ENCODE results near the gene SLC37A1. TPM values are rescaled to one million over a fixed set of nuclear protein-coding genes. Genes with fewer than 3 reads are reported as not detected.
A peak's percentile ranks its signal among the peaks of the same experiment; 100 is the strongest.

Gene SLC37A1
- total and polyA plus RNA-seq, 9 of the 15 experiments (the other 6 are each of a cell fraction or from before 2014, with no cell fraction given): 0.06 to 3.4 (median 0.40) TPM

- ChIA-PET CTCF (ENCODE audit: low intra/inter-chr PET ratio) (no interaction called here), POLR2A (interaction anchor here (0.6 kb wide), 1 partner anchor 118 kb away, joined by 3 read pairs; no protein-coding TSS in a partner anchor)
- H4K20me1 ChIP-seq (replicated peaks; ENCODE audit: control insufficient read depth, insufficient read depth, low read length): peaks cover 5% of the 10 kb centered on the region; the same call in 1 of the 2 replicates
- no peaks in the 10 kb centered on the region for H3K36me3 ChIP-seq (ENCODE audit: control insufficient read depth, insufficient read depth, low read length)
- peaks cover 3 to 18% of the 10 kb centered on the region in 2 experiments; a peak in 3 of 5 replicates for H3K4me1 ChIP-seq (replicated peaks in 1 of 2; ENCODE audit: control insufficient read depth in 2 of 2, insufficient read depth in 2 of 2, low read length in 2 of 2)
- no peak overlapping the region for H3K27ac ChIP-seq (ENCODE audit: extremely low read depth, low read depth, low read length)
- DNase-seq (ENCODE audit: extremely low read depth in 1 of 4, low spot score in 3 of 4): no peak
- no peak overlapping the region for H3K9ac ChIP-seq (ENCODE audit: insufficient read depth in 1 of 2, low read depth in 2 of 2, low read length in 2 of 2)
- no peaks in the 10 kb centered on the region for H3K9me1 ChIP-seq (ENCODE audit: control insufficient read depth, insufficient read depth, low read length)
- no peak for FAIRE-seq
- no peaks in the 10 kb centered on the region for H3K79me2 ChIP-seq (ENCODE audit: control insufficient read depth, insufficient read depth, low read length)
- BruUV-seq (replicated peaks): no TSS peak
- TF ChIP-seq ZBTB49 (CRISPR knock-in tag; IDR thresholded peaks at IDR 0.05; ENCODE audit: borderline replicate concordance) (no peak), CREB5 (CRISPR knock-in tag; IDR thresholded peaks at IDR 0.05) (no peak), ARHGAP35 (IDR thresholded peaks at IDR 0.05; ENCODE audit: partially characterized antibody) (no peak), CREB1 (IDR thresholded peaks at IDR 0.05) (no peak), CREB1 (CRISPR knock-in tag; IDR thresholded peaks at IDR 0.05) (peak; percentile 29; the same call in 1 of the 2 replicates), ZBTB33 (CRISPR knock-in tag; IDR thresholded peaks at IDR 0.05) (no peak)
- H3K4me3 ChIP-seq: no peak overlapping the region
- WGBS (ENCODE audit: insufficient coverage, low coverage, missing lambda C conversion rate): 2% methylated on average over 18 of the region's 18 CpGs
- in situ Hi-C loops (cut with MboI): no loop called here
- peaks cover 32 to 69% of the 10 kb centered on the region in 2 experiments for H3K27me3 ChIP-seq (ENCODE audit: control insufficient read depth in 2 of 2, insufficient read depth in 2 of 2, low read length in 2 of 2)
- intact Hi-C loops (cut with micrococcal nuclease): no loop called here
- ATAC-seq: no peak
- no peak overlapping the region for H3K4me2 ChIP-seq (ENCODE audit: insufficient read depth, low read length)
- H2AFZ ChIP-seq (ENCODE audit: low read depth, low read length): no peak overlapping the region
- H3K9me3 ChIP-seq (replicated peaks; ENCODE audit: control insufficient read depth, insufficient read depth, low read depth, low read length): no peaks in the 10 kb centered on the region
These were observed 102.8 kb downstream of the SLC37A1 start for GRCh38 chr21:42616446-42616845.

Data from K562 (cell line).